ENCODE measurements around the gene AKR1D1.

The AKR1D1 gene

DNA sequence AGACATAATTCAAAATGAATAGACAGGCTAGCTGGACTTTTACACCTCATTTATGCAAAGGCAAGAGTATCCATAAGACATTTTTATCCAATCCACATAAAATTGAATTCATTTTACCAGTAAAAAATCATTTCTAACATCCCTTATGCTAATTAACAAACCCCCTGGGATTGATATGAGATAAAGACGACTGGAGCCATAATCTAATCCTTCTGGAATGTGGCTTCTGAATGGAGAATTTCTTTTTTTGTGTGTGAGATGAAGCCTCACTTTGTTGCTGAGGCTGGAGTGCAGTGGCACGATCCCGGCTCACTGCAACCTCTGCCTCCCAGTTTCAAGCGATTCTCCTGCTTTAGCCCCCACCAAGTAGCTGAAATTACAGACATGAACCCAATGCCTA lies 90.4 kb downstream of the AKR1D1 start:
- no peak for DNase-seq (ENCODE audit: low spot score)

DNA sequence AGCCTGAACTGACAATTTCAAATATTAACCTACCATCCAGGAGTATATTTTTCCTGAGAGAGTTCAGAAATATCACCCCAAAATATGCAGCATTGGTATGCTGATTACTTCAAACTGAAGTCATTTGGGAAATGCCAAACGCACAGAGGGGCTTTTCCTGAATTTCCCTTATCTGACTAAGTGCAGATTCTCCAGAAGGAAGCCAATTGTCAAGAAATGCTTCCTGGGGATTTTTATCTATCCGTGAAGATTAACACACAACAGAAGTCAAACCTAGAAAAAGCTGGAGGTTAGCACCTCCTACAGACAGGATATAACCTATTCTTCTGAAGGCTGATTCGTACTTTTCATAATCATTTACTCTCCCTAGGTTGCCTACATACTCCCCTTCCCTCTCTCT lies 91.0 kb downstream of the AKR1D1 start:
- DNase-seq (ENCODE audit: low spot score), result no peak

DNA sequence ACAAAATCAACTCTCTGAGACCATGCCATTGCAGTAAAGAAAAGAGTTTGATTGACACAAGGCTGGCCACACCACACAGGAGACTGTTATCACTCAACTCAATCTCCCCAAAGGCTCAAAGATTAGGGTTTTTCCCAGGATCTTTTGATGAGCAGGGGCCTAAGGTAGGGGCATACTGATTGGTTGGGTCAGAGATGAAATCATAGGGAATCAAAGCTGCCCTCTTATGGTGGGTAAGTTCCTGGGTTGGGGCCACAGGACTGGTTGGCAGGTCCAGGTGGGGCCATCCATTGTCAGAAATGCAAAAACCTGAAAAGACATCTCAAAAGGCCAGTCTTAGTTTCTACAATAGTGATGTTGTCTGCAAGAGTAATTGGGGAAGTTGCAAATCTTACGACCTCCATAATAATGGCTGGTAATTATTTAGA lies 91.6 kb downstream of the AKR1D1 start:
- no peak for DNase-seq (ENCODE audit: low spot score)

Data from SW480 (cell line).